Stimulated activated CD8-positive, alpha-beta memory T cell treated with anti-CD3 and anti-CD28 coated beads, Interleukin-7, amount 100 ng/mL, for 4 hours (primary cell): ENCODE data around the gene MLIP.

Source experiments
- DNase-seq, 2 donors: peaks; one replicate each; pipeline ENCODE4 v3.0.0-alpha.2; 2020; ENCODE audit warnings: low read depth in 2 of 2

MLIP gene

DNA sequence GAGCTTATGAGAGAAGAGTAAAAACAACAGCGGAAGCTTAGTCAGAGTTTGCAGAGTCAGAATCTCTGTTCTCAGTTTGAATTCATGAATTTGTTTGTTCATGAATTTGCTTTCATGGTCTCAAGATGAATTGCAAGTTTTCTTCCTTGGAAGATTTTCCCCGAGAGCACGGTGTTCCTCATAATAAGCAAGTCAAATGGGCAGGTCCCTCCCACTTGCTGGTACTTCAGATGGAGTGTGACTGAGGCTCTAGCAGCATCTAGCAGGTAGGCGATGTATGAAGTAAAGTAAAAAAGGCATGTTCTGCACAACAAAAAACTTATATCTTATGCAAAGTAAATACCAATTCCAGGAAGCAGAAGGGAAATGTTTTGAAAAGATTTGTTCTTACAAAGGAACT lies 15.5 kb upstream of the MLIP start:
- DNase-seq: no peak

DNA sequence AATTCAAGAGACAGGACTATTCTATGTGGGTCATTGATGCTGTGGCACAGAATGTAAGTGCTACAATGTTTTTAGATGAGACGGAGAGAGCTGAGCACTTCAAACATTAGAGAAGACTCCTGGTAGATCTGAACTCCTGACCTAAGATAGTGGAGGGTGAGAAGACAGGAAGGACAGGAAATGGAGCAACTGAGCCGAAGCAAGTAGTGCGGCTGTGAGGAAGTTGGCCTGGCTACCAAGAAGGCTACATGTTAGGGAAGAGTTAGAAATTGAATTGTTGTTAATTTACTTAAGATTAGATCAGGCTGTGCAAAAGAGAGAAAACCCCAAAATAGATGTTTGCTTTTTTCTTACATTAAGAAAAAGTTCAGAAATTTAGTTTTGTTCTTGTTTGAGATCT lies 14.4 kb upstream of the MLIP start:
- DNase-seq: no peak

DNA sequence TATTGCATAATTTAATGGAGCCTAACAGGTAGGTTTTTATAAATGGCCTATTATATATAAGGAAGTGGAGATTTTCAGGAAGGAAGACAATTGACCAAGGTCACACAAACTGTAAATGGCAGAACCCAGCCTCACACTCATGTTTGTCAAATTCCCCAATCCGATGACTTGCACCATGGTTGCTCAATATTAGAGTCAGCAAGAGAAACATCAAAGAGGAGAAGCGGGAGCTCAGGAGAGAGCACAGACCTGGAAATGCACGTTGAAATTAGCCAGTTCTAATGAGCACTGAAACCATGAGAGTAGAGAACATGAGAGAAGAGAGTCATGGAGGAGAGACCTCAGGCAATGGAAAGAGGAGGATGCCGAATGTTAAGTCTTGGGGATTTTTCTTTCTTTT lies 13.5 kb upstream of the MLIP start:
- DNase-seq: no peak

DNA sequence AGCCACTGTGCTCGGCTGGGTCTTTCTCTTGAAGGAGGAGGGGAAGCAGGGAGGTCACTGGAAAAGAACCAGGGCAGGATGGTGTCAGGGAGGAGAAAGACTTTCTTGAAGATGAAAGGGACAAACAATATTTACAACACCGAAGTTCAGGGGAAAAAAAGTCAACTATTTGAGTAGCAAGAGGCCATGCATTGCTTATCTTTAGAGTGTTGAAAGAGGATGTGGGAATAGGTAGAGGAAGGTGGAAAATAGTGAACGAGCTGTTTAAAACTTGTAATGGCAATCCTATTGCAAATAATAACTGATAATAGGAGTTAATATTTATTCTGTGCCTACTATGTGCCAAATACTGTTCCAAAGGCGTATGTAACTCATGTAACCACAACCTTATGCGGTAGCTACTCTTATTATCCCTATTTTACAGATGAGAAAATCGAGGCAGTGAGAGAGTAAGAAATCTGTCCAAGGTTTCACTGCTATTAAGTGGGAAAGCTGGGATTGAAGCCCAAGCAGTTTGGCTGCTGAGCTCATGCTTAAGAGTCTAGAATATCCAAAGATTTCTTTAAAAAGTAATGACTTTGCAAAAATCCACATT lies 12.7 kb upstream of the MLIP start:
- no peak for DNase-seq

DNA sequence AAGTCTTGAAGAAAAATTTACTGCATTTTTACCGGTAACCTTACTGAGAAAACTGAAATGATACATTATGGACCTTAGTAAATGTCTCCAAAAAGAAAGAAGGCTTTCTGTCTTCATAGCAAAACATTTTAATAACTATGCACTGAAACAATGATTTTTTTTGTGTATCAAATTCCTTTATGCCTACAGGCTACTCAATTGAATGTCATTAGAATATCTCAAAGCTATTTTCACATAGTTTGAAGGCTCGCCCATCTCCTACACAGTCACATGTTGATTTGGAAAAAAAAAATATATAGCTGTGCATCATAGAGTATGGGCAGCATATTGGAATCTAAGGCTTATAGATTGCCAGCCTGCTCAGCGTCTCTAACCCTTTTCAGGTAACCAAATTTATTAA lies 12.0 kb upstream of the MLIP start:
- no peak for DNase-seq

DNA sequence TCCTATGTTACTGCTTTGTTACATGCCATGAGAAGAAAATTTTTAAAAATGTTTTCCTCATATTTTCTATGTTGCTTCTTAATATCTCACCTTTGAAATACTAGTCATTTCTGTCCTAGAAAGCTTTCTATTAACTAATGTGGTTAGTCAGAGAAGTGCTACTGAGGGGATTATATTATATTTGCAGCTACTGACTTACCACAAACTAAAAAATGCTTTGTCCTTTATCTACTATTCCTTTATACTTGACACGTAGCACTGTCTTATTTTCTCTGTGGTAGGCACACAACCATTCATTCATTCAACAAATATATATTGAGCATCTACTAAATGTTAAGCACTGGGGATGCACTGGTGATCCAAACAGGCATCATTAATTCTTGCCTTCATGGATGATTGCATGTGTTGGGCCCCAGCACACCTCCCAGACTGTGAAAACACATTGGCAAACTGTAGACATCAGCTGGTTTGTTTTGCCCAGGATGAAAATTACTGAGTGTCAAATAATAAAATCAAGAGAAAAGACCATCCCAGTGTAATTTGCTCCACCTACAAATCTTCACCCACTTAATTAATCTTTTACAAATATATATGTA lies 10.7 kb upstream of the MLIP start:
- DNase-seq: no peak

DNA sequence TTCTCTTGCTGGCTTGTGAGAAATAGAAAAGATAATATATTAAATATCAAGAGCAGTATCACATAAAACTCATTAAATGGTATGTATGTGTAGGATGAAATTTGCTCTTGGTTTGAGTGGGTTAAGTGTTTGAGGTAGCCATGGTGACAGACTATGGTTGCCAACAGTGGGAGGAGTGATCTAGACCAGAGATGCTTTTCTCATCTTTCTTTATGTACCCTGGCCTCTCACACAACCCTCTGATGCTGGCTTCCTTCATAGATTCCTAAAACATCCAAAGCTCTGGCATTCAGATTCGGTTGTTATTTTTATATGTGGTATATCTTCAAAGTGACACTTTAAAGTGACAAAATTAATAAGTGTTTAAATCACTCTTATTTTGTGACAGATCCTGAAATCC lies 9.0 kb upstream of the MLIP start:
- no peak for DNase-seq

DNA sequence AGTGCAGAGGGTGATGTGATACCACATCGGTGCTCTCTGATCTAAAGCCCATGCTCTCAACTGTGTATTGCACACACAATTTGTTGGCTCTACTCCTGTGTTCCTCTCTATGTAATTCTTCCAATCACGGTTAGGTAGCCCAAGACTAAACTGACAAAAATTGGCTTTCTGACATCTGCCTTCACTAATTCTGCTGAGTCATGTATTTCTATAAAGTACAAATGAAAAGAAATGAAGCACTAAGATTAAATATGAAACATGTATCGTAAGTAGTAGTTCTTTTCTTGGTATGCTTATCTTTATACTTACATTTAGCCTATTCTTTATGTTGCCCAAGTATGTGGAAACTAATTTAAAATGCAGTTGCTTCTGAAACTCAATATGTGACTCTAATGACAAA lies 7.7 kb upstream of the MLIP start:
- no peak for DNase-seq

DNA sequence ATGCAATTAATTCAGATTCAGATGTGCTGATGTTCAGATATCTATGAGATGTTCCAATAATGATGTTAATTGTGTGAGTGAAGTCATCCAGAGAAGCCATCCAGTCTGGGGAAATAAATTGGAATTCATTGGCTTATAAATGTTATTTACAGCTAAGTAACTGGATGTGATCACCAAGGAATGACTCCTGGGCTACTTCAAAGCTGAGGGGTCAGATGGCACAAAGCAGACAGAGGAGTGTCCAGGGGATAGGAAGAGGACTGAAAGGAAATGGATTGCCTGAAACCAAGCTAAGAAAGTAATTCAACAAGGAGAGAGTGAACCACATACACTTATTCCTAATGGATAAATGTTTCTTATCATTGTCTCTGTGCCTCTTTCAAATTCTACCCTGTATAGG lies 4.5 kb upstream of the MLIP start:
- DNase-seq: no peak

DNA sequence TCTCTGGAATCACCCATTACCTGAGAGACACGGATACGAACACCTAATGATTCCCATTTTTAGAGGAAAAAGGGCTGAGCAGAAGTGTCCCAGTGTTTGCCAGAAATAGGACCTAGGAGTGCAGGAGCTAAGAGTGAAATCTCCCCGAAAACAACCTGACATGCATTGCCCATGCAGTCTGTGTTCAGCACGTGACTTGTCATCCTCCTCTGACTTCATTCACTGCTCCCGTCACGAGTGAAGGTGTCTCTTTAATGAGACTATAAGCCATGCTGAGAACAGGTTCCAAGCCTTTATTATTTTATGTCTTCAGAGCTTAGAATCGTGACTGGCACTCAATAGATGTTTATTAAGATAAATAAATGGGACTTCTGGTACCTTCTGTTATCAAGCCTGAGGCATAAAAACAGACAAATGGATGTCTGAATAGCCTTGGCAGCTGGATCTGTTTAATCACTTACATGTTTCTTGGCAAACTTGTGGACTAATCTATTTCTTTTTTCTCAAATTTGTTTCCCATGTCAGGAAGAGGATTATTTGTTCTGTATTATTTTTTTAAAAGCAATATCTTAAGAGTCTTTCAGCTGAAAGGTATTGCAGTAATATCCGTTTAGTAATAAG lies 3.7 kb upstream of the MLIP start:
- no peak for DNase-seq

DNA sequence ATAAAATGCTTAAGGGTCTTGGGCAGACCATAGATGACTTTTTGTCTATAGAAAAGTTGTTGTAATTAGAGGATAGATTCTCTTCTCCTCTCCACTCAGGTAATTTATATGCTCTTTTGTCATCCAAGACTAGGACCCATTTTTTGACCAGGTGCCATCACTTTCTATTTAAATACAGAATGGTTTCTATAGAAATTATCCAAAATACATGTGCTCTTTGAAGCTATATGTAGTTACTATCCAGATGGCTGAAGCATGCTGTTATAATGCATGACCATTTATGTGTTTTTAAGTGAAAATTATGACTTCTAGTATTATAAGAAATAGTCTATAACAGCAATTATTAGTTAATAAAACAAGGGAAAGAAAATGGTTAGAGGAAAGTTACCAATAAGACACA lies 3.0 kb upstream of the MLIP start:
- DNase-seq: no peak

DNA sequence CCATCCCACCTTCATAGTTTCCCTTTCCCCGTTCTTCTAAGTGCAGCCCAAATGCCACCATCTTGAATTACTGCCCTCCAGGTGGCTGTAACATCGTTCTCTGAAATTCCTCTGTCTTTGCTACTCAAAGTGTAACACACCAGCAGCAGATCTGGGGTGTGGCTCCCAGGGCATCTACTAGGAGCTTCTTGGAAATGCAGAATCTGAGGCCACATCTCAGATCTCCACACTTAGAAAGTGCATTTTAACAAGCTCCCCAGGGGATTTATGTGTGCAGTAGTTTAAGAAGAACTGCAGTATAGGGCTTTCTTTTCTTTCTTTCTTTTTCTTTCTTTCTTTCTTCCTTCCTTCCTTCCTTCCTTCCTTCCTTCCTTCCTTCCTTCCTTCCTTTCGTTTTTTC lies 1.7 kb upstream of the MLIP start:
- no peak for DNase-seq

DNA sequence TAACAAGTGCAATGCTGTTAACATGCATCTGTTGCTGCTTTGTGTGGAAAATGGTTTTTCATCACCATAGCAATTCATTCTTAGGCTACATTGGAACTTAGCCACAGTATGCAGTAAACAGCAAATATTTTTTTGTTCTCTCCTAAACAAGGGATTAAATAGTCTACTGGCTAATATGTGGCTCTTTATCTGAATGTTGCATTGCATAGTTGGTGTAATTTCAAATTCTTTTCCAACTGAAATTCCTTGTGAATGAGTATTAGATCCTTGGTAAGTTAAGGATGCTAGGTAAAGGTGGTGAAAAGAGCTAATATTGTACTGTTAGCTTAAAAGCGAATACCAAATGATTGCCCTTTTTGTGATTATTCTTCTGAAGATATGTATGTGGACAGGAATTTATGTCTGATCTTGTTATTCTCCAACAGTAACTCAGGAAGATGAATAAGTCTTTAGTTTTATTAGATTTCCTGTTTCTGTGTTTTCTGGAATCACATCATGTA lies 958 bp downstream of the MLIP start:
- no peak for DNase-seq

DNA sequence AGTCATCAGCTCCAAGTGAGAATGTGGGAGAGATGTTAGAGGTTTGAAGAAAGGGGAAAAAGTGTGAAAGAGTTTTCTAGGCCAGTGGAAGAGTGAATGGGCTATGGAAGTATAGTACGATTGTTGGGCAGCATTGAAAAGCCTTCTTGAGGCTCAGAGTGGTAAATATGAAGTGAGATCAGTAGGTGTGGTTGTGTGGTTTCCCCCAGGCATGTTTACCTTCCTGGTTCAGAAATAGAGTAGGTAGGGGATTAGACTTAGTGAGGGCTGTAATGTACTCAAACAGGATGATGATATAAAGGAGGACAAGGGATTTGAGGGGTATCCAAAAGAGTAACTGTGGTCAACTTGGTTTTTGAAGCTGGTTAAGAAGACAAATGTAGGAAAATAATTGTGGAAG lies 3.7 kb downstream of the MLIP start:
- DNase-seq: no peak

DNA sequence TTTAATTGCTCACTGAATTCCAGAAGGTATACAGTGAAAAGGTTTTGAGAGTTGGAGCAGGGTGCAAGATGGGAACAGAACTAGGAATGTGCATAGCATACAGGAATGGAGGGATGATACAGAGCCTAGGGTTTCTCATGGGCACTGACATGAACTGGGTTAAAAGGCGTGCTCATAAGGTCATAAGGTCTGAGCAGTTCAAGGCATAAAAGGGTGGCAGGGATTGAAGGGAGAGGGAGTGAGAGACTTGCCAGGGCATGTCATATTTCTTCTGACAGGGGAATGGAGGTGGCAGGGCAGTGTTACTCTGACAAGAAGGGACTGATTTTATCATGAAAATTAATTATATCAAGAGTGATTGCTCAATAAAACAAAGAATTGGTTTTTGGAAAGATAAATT lies 4.7 kb downstream of the MLIP start:
- no peak for DNase-seq

DNA sequence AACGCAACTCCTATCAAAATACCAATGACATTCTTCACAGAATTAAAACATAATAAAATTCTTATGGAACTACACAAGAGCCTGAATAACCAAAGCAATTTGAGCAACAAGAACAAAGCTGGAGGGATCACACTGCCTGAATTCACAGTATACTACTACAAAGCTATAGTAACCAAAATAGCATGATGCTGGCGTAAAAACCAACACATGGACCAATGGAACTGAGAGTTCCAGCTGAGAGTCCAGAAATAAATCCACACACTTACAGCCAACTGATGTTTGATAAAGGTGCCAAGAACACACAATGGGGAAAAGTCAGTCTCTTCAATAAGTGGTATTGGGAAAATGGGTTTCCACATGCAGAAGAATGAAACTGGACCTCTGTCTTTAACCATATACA lies 6.9 kb downstream of the MLIP start:
- DNase-seq: no peak

DNA sequence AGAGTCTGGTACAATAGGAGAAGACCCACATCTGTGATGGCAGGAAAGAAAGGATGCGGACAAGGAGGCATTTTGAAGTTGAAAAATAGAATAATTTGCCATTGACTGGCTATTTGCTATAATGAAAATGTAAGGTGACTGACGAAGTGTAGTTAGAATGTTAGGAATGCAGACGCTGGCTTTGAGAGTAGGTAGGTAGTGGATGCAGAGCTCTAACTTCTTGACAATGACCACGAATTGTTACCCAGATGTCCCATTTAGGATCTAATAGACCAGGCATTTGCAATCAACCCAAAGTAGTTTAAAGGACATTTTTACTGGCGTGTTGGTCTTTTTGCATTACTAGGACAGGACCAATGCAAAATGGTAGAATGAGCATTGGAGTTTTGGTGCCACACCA lies 14.2 kb downstream of the MLIP start:
- no peak for DNase-seq

DNA sequence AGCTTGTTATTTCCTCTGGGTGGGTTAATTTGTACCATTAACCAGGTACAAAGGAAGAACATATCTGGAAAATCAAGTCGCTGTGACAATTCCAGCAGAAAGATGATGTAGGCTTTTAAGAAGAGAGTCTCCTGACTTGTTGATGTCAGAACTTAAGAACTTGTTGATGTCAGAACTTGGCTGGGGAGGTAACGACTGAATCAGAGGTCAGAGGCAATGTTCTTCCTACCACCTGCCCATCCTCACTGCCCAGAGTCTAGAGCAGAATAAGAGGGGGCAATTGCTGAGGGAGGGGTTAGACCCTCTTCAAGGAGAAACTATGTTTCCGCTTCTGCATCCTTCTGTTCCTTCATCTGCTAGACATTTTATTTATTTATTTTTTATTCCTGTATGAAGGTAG lies 18.9 kb downstream of the MLIP start:
- DNase-seq: no peak

DNA sequence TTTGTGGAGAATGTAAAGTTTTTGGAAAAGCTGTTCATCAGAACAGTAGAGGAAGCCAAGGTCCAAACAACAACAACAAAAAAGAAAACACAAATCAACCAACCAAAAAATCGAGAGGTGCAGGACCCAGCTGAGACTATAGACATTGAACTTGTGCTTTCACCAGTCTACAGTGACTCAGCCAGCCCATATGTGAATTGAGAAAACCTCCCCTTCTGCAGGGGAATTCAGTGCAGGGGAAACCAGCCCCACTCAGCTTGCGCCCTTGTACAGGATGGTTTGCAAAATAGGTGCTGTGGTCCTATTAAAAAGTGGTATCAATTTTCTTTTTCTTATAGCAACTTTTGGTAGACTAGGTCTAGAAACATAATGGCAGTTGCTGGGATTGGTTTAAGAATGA lies 21.3 kb downstream of the MLIP start:
- DNase-seq: no peak

DNA sequence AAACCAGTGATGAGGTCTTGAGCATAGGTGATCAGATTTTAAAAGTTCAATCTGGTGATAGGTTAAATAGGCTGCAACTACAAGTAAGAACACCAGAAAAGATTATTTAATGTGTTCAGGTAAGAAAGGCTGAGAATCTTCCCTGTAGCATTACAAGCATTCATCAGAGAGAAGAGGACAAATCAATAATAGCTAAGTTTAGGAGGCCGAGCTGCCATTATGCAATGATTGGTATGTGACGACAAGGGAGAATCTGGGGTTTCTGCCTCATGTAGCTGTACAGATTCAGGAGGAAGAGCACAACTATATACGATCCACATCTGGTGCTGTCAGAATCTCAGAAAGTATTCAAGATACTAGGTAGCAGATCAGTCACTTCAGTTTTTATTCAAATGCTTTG lies 21.9 kb downstream of the MLIP start:
- no peak for DNase-seq

DNA sequence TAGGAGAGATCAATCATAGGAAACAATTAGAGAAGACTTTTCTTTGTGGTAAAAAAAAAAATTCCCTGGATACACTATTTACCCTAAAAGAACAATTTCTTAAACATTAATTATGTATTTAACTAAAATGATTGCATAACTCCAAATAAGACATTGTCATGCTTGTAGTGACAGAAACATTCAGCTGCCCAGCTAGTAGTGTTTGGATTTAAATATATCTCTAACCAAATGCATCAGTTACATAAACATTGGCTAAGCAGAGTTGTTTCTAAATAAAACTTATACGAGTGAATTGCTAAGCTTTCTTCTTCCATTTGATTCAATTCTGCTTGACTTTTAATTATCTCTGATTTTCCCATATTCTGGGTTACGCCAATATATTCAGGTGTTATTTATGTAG lies 23.7 kb downstream of the MLIP start:
- no peak for DNase-seq

DNA sequence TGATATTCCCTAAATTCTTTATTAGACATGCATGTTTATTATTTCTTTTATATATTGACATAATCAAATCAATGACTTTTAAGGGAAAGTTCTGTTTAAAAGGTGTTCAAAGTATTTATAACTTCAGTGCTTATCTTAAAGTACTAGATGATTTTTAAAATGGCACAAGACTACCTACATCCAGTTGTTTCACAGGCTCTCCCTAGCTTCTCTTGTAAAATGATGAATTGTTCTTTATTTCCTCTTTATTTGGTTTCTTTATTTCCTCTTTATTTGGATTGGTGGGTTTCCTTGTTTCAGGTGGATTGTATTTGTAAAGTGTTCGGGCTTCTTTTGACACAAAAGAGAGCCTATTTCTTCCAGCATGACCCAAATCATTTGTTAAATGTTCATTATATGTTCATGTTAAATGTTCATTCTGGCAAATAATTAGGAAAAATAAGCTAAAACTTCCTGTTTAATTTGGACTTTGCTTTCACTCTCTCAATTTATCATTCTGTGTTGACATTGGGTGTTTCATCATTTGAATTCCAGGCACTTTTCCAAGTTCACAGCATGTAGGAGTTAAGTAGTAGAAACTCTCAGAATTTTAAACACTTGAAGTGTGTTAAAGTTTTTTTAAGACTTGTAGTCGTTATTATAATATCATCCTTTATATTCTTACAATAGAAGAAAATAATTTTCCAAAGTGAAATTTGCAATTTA lies 24.6 kb downstream of the MLIP start:
- DNase-seq: no peak

DNA sequence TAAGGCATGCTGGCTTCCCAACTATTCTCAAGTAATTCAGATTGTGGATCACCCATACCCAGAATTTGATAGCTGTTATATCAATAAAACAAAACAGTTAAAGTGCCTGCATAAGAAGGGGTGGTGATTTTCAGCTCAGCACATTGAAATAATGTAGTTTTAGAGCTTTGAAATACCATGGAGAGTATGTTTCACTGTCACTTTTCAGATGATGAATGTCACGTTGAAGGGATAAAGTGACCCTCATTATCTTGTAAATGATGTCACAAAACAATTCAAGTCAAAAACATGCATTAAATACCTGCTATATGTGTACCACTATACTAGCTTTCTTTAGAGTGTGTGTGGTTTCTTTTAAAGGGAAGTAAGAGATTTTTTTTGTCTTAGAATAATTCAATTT lies 27.6 kb downstream of the MLIP start:
- DNase-seq: no peak
